ENCODE measurements around the gene SNX11.
"Not testable (repeated sequence)": the region's sequence is repeated elsewhere in the genome, so short reads cannot be mapped to it uniquely, and the experiment has no call there.

The SNX11 gene, protein sequence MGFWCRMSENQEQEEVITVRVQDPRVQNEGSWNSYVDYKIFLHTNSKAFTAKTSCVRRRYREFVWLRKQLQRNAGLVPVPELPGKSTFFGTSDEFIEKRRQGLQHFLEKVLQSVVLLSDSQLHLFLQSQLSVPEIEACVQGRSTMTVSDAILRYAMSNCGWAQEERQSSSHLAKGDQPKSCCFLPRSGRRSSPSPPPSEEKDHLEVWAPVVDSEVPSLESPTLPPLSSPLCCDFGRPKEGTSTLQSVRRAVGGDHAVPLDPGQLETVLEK

DNA sequence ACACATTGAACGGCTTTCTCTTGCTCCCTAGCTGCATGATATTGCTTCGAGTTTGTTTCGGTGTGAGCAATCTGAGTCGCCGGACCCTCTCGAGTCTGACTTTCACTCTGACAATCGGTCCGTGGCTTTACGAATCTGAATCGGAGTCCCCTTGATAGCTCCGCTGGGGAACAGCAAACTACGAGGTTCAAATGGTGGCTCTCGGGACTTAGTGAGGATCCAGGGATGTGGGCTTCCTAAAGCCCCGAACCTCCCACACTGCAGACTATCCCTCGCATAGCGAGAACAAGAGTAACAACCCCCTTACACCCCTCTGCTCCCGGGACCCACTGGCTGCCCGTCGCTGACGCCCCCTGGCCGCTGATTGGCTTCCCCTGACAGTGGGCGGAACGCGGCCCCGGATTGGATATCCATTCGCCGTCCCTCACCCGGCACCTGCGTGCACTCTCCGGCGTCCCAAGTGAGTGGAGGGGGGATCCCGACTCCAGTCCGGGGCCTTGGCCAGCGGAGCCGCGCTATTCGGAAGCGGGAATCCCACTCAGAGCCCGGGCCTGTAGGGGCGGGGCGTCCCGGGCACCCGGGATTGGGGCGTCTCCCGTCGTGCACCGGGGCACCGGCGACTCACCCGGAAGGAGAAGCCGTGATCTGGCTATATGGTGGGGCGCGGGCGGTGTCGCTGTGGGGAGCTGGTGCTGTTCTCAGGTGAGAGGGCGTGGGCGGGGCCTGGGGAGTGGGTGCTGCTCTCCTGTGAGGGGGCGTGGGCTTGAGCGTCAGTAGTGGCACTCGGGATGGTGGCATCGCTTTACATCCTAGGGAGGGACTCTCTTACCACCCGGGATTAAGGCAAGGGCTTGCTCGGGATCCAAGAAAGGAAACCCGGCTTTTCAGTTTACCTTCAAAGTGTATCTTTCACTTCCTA lies at the start of gene SNX11:
SNX11 (plus strand) TSS at position 630 of the 919 bp plus-strand sequence. CDS start 4,278 bp downstream, outside the sequence.
- DNase-seq: peak; percentile 94

DNA sequence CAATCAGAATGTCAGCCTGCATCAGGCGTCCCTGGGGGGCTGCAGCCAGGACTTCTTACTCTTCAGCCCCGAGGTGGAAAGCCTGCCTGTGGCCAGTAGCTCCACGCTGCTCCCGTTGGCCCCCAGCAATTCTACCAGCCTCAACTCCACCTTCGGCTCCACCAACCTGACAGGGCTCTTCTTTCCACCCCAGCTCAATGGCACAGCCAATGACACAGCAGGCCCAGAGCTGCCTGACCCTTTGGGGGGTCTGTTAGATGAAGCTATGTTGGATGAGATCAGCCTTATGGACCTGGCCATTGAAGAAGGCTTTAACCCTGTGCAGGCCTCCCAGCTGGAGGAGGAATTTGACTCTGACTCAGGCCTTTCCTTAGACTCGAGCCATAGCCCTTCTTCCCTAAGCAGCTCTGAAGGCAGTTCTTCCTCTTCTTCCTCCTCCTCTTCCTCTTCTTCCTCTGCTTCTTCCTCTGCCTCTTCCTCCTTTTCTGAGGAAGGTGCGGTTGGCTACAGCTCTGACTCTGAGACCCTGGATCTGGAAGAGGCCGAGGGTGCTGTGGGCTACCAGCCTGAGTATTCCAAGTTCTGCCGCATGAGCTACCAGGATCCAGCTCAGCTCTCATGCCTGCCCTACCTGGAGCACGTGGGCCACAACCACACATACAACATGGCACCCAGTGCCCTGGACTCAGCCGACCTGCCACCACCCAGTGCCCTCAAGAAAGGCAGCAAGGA lies 49.0 kb upstream of the SNX11 start:
- no peak for DNase-seq

DNA sequence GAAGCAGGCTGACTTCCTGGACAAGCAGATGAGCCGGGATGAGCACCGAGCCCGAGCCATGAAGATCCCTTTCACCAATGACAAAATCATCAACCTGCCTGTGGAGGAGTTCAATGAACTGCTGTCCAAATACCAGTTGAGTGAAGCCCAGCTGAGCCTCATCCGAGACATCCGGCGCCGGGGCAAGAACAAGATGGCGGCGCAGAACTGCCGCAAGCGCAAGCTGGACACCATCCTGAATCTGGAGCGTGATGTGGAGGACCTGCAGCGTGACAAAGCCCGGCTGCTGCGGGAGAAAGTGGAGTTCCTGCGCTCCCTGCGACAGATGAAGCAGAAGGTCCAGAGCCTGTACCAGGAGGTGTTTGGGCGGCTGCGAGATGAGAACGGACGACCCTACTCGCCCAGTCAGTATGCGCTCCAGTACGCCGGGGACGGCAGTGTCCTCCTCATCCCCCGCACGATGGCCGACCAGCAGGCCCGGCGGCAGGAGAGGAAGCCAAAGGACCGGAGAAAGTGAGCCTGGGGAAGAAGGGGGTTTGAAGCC lies 48.4 kb upstream of the SNX11 start:
- DNase-seq: no peak

DNA sequence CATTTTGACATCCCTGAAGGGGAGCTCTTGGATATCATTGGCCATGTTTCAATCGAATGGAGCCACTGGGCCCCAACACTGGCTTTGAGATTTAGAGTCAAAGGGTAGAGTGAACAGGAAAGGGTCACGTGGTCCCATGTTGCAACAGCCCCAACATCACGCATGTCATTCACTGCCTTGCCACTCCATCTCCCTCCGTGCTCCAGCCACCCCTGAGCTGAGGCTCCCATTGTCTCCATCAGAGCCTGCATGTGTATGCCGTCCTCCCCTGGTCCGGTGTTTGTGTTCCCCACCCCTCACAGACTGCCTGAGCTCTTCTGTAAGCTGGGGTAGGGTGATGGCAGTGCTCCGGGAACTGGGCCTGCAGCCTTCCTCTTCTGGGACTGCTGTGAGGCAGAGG lies 47.3 kb upstream of the SNX11 start:
- no peak for DNase-seq

DNA sequence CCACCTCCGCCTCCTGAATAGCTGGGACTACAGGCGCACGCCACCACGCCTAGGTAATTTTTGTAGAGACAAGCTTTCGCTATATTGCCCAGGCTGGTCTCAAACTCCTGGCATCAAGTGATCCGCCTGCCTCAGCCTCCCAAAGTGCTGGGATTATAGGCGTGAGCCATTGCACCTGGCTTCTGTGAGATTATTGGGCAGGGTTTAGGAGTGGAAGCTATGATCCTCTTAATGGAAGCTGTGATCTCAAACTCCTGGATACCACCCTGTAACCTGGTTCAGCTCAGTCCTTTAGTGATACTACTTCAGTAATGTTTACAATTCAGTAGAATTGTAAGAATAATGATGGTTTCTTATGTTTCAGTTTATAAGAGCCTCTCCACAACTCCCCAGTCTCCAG lies 45.3 kb upstream of the SNX11 start:
- no peak for DNase-seq

DNA sequence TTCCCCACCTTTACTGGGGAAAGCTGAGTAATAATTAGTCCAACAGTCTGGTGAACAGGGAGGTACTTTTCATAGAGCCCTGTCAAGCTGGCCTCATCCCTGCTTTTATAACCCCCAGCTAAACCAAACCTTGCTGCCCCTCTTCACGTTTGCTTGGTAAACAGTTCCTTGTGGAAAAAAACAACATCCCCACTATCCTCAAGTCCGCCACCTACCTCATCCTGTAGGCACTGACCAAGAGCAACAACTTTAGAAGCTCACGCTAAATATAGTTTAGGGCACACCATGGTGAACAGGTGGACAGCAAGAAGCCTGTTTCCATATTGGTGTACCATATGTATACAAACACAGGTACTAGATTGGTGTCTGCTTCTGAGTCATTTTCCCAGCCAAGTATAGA lies 42.9 kb upstream of the SNX11 start:
- no peak for DNase-seq

DNA sequence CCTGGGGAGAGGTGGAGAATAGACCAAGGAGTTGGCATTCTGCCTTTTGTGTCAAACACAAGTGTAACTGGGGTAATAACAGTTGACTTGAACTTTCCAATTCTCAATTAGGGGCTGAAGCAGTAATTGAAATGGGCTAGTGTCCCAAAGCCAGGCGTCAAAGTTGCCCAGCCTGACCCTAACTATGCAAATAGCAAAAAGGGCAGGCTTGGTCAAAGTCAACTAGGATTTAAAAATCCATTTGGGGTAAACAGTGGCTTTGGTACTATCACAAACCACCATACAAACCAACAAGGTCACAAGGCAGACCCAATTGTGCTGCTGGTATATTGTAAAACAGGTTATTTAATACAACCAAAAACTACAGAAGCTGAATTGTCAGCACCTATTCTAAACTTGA lies 41.4 kb upstream of the SNX11 start:
- DNase-seq: no peak

DNA sequence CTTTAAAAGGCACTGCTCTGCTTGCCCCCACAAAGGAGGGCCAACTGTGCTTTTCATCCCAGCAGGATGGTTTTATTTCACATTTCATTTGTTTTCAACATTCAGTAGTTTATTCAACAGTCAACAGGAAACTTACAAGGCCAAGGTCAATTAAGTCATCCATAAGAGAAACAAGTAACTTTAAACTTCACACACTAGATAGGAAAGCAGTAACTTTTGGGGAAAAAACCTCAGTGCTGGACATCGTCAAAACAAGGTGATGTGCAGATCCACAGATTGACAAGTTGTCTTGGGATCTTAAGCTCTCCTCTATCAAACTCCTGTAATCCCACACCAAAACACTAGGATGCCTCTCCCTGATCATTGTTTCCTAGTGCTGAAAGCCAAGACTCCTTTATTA lies 40.9 kb upstream of the SNX11 start:
- DNase-seq: no peak

DNA sequence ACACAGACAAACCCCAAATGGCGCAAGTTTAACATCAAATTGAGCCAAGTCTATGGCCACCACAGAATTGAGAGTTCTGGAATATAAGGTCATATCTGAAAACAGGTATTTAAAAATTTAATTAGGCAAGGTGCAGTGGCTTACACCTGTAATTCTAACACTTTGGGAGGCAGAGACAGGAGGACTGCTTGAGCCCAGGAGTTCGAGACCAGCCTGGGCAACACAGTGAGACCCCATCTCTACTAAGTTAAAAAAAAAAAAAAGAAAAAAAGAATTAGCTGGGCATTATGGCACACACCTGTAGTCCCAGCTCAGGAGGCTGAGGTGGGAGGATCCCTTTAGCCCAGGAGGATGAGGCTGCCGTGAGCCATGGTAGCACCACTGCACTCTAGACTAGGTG lies 40.3 kb upstream of the SNX11 start:
- DNase-seq: no peak

DNA sequence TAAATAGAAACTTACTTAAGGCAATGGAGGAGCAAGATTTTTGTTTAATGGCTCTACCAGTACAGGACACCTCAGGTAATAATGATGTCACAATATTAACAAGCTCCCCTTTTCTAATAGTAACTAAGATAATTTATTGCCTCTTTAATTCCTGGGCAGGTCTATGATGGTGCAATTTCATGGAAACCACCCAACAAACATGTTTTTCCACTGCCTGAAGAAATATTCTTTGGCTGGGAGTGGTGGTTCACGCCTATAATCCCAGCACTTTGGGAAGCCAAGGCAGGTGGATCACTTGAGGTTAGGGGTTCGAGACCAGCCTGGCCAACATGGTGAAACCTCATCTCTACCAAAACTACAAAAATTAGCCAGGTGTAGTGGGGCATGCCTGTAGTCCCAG lies 39.8 kb upstream of the SNX11 start:
- not testable (repeated sequence) for DNase-seq

DNA sequence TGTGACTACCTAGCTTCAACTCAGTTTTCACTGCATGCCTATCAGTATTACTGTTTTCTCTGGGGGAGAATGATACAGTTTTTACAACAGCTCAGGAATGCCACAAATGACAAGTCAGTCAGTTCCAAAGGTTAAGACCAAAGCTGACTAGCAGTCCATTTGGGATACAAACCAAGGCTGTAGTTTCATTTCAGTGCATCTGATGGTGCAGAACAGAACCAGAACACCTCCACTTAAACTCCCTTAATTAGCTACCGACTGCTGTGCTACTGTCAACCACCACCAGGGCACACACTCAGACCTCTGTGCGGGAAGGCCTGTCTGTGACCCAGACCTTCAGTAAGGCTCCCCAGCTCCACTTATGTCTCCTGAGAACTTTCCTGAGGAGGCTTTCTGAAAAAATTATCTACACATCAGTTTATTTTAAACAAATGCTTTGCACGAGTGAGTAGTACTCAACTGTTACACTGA lies 39.0 kb upstream of the SNX11 start:
- no peak for DNase-seq

DNA sequence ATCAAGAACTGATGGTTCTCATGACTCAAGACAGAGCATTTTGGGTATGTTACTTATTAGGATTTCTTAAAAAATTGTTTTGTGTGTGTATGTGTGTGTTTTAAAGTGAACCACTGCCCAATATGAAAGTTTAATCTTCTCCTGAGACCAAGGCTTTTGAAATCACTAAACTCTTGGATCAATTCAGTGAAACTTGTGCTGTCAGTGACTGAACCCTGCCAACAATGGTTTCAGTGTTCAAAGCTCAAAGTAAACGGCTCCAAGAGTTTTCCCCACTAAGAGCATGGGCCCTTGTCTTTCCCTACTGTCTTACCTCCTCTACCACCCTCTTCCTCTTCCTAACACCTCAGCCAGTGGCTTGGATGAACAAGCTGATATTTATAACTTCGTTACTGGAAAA lies 37.4 kb upstream of the SNX11 start:
- no peak for DNase-seq

DNA sequence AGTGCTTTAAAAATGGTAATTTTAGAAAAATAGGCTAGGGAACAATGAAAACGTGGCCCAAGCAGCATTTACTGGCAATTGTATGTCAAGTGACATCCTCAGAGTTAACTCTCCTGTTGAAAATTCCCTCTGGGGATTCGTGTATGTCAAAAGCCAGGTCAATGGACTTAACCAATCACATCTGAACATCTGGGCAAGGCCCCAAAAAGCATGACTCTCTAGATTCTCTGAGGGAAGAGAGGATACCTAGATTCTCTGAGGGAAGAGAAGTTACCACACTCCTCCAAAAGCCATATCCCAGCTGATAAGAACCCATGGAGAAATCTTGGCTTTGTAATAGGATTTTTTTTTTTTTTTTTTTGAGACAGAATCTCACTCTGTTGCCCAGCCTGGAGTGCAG lies 35.9 kb upstream of the SNX11 start:
- no peak for DNase-seq

DNA sequence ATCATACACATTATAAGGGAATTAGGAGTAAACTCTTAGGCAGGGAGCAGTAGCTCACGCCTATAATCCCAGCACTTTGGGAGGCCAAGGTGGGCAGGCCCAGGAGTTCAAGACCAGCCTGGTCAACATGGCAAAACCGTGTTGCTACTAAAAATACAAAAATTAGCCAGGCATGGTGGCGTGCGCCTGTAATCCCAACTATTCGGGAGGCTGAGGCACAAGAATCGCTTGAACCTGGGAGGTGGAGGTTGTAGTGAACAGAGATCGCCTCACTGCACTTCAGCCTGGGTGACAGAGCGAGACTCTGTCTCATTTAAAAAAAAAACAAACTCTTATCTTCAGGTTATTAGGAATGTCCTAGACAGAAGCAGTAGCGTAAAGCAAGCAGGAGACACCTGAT lies 34.8 kb upstream of the SNX11 start:
- DNase-seq: not testable (repeated sequence)

DNA sequence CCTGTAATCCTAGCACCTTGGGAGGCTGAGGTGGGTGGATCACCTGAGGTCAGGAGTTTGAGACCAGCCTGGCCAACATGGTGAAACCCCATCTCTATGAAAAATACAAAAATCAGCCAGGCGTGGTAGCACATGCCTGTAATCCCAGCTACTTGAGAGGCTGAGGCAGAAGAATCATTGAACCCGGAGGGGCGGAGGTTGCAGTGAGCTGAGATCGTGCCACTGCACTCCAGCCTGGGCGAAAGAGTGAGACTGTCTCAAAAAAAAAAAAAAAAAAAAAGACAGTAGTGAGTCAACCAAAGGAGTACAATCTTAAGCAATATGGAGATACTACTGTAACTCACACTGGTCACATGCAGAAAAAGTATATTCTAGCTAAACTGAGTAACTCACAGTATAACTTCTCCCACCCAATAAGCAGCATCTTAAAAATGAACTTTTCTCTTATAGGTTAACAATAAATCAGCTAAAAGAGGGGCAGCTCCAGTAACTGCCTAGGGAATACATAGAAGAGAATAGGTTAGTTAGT lies 33.9 kb upstream of the SNX11 start:
- not testable (repeated sequence) for DNase-seq

DNA sequence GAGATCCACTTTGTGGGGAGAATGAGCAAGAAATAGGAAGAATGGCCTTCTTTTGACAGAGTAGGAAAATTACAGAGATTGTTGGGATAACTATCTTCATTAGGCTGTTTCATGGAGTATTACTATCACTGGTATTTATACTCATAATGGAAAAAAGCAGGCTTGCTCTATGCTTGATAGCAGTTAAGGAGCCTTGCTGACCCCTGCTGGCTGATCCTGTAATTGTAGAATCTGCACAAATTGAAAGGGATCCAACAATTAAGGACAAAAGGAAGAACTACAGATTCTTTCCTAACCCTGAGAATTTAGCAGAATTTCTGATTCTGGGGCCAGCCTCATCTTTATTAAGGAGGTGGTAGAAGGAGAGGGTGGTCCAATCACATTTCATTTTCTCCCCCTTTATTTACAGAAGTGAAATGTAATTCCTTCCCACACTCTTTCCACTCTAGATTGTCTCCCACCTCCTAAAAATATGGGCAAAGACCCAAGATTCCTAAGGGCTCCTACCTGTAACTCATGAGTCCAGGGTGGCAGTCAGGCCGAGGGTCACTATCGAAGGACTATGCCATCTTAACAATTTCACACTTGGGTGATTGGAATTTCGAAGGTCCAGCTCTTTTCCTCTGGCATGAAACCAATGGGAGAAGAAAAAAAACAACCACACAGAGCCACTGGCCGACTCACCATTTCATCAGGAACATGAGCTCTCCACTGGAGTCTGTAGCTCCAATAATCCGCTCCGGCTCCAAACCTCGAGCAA lies 33.1 kb upstream of the SNX11 start:
- peak; percentile 63 for DNase-seq

DNA sequence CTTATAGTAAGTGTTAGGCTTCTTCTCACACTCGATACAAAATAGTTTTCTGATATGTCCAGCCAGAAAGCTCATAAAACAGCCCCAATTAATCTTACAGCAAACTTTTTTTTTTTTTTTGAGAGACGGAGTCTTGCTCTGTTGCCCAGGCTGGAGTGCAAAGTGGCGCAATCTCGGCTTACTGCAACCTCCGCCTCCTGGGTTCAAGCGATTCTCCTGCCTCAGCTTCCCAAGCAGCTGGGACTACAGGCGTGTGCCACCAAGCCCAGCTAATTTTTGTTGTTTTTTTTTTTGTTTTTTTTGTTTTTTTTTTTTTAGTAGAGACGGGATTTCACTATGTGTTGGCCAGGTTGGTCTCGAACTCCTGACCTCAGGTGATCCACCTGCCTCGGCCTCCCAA lies 30.4 kb upstream of the SNX11 start:
- DNase-seq: not testable (repeated sequence)

DNA sequence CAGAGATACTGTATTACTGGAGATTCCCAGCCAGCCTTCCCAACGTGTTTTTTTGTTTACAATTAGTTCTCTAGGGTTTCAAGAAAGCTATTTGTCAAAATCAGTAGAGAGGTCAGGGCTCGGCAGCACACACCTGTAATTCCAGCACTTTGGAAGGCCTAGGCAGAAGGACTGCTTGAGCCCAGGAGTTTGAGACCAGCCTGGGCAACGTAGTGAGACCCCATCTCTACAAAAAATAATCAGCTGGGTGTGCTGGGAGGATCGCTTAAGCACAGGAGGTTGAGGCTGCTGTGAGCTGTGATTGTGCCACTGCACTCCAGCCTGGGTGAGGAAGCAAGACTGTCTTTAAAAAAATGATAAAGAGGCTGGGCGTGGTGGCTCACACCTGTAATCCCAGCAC lies 25.7 kb upstream of the SNX11 start:
- no peak for DNase-seq

DNA sequence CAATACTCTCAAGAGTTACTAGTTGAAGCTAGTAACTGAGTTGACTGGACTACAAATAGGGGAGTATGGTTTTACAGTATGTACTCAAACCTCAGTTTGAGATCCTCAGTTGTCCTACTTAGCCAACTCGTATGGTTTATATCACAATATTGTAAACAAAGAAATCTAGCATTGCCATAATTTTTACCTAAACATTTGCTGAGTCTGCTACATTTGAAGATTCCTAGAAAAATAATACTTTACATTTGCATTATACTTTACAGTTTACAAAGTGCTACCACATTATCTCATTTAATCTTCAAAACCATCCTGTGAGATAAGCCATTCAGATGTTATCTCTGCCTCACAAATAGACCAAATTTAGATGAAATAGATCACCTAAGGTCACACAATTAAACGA lies 22.6 kb upstream of the SNX11 start:
- DNase-seq: no peak

DNA sequence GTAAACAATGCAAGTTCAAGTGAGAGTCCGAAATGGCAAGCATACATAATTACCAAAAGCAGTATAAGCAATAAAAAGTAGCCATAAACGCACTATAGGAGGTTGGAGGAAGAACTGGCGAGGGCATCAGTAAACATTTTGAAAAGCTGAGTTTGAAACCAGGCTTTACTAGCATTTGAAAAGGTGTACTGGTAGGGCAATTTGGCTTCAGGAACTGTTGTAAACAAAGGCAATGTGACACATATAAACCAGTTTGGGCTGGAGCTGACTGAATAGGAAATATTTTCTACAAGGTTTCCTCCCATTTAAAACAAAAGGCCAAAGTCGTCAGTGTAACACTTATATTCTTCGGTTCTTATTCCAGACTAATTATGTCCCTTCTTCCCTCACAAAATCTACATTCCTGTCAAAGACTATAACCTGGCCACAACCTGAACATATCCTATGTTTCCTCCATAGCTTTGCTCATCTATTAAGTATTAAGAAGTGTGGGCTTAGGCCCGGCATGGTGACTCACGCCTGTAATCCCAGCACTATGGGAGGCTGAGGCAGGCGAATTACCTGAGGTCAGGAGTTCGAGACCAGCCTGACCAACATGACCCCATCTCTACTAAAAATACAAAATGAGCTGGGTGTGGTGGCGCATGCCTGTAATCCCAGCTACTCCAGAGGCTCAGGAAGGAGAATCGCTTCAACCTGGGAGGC lies 14.1 kb upstream of the SNX11 start:
- DNase-seq: no peak

DNA sequence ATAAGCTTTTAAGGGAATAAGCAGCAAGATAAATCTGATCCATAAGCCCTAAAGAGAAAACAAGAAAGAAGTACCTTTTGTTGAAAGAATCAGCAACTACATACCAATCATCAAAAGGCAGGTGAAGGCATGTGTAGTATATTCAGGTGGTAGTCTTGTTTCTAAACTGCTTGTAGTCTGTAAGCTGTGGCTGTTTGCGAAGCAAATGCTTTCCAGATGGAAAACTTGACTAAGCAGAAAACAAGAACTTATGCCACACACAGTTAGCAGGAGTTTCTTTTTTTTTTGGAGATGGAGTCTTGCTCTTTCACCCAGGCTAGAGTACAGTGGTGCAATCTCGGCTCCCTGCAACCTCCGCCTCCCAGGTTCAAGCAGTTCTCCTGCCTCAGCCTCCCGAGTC lies 12.0 kb upstream of the SNX11 start:
- DNase-seq: no peak

DNA sequence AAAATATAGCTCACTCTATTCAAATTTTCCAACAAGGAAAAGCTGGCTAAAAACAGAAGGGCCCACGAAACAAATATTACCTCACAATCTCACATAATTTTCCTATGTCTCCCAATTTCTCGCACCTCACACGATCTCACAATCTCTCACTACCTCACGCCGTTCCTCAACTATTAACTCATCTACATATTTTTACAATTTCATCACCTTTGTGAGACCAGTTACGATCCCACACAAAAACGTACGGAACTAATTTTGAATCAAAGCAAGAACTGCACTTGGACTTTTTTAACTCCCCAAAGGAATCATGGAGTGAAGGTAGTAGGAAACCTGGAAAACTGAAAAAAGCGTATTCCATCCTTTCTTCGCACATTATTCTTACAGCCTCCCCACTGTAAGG lies 7.4 kb upstream of the SNX11 start:
- DNase-seq: no peak
